Smooth muscle cell of the umbilical artery (primary cell): ENCODE results near the gene MTHFD2L. TPM values are rescaled to one million over a fixed set of nuclear protein-coding genes. Genes with fewer than 3 reads are reported as not detected.

Source experiments
- total RNA-seq: library from RNA; depleted of rRNA; stranded (reverse); fragments of >200 nt; gene quantifications from 2 replicates; pipeline ENCODE4 v1.2.3, GENCODE V29; 2014

MTHFD2L gene
- total RNA-seq = 20.1 and 24.9 TPM in 2 replicates

GRCh38 chr4:74157561-74158465 is at the start of gene MTHFD2L:
Gene MTHFD2L (plus strand): TSS chr4:74158118. CDS start chr4:74158139, 21 bp downstream.

GRCh38 chr4:74308215-74308614 is 150.3 kb downstream of the MTHFD2L start, which contains the start of gene EPGN:
Gene EPGN (plus strand): TSS chr4:74308470. CDS start chr4:74308534, 64 bp downstream.

Other genes starting within 250 kb of the MTHFD2L start
- not detected in 2 replicates for gene PF4, start 176.1 kb upstream of the MTHFD2L start, total RNA-seq
- gene PPBP, start 169.9 kb upstream of the MTHFD2L start, total RNA-seq = not detected in 2 replicates
- 9.1 and 17.2 TPM in 2 replicates for gene CXCL5, start 159.4 kb upstream of the MTHFD2L start, total RNA-seq
- gene CXCL3, start 119.4 kb upstream of the MTHFD2L start, total RNA-seq = 6.5 and 11.9 TPM in 2 replicates
- gene CXCL2, start 58.9 kb upstream of the MTHFD2L start, total RNA-seq = 4.8 and 16.0 TPM in 2 replicates
- 18.4 and 26.2 TPM in 2 replicates for gene EPGN, start 150.4 kb downstream of the MTHFD2L start, total RNA-seq
- under 0.01 and 0.09 TPM in 2 replicates for gene EREG, start 207.0 kb downstream of the MTHFD2L start, total RNA-seq